NCI-H526 treated with DMSO at 0.1 percent for 48 hours (cell line): ENCODE data around the gene GAMT.
"Not testable (repeated sequence)": the region's sequence is repeated elsewhere in the genome, so short reads cannot be mapped to it uniquely, and the experiment has no call there.

Experiments used
- DNase-seq: peaks from one replicate; lab custom pipeline; 2025; lab: John Stamatoyannopoulos, UW

The GAMT gene

DNA sequence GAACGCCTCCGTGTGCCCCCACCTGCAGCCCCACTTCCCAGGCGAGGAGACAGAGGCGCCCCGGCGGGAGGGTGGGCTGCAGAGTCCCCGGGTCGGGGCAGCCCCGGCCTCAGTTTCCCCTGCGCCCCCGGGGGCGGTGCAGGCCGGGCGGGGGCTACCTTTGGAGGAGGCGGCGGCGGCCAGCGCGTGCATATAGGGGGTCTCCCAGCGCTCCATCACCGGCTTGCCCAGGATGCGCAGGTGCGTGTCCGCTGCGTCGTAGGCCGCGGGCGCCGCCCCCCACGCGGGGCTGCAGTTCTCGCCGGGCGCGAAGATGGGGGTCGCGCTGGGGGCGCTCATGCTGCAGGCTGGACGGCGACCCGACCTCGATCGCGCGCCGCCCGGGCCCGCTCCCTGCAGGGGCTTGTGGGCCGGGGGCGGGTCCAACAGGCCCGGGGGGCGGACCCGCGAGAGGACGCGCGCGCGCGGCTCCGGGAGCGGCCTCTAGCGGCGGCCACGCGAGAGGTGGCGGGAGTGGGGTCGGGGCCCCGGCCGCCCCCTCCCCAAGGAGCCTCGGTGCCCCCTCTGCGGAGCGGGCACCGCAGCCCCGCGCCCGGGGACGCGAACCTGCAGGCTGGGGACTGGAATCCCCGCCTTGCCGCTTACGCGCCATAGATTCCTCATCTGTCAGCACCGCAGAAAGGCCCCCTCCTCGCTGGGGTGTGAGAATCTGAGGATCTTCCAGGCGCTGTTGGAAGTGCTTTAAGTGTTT, at the start of gene GAMT:
Gene GAMT (minus strand): TSS at position 405 of the 751 bp plus-strand sequence. CDS start 66 bp downstream, at position 339.
- DNase-seq: no peak

DNA sequence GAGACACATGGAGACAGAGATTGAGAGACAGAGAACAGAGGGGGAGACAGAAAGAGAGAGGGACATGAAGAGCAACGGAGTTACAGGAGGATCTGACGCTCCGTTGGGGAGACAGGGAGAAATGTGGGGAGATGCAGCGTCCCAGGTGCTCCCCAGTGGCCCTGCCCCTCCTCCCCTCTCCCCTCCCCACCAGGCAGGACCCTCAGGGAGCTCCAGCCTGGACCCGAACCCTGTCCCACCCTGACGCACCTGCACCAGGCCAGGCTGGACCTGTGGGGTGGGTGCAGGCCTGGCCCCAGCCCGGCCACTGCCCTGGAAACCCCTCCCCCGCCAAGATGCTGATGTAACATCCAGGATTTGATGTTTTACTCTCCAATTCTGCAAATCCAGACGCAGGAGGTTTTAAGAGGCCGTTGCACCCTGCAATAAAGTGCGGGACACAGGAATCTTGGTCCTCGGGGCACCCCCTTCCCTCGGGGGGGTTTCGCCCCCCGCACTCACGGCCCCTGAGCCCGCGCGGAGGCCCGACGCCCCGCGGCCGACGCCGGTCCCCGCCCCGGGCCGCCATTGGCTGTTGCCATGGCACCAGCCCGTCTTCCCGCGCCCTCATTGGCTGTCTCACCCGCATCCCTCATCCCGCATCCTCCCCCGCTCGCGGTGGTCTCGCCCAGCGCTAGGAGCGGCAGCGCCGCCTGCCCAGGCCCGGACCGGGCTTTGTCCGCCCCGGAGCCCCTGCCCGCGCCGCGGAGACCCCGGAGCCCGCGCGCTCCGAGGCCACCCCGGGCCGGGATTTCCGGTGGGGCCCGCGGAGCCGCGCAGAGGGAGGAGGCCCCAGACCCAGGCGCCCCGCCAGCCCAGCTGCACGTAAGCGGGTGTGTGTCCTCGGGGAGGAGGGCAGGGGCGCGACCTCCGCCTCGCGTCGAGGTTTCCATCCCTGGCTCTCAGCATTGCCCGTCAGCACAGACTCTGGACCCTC, 48.4 kb upstream of the GAMT start, which contains the start of gene APC2:
Gene APC2 (plus strand): TSS at position 655 of the 976 bp plus-strand sequence. CDS start 2,881 bp downstream, outside the sequence.
- no peak for DNase-seq

DNA sequence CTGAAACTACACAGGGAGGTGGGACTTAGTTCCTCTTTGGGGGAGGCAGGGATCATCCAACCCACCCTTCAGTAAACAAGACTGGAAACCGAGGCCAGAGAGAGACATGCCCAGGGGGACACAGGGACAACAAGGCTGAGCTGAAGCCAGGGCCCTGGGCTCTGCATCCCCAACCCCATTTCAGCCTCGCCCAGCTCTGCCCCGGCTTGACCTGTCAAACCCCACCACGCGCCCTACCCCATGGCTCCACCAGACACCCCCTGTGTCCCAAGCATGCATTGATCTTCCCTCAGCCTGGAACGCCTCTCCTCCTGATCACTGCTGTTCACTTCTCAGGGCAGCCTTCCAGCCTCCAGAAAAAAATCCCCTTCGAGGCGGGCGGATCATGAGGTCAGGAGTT, 46.6 kb upstream of the GAMT start:
- DNase-seq: no peak

DNA sequence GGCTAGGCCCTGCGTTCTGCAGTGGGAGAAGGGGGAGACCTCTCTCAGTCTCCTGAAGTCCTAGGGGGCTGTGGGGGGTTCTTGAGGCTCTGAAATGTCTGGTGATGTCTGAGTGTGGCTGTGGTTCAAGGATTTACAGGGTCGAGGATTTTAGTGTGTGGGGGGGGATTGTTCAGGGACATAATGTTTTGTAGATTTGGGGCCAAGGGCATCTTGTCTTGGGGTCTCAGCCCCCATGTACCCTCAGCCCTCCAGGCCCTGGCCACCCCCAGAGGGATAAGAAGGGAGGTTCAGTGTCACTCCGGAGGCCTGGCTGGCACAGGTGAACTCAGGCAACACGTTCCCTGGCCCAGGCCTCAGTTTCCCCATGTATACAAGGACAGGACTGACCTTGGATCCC, 46.2 kb upstream of the GAMT start:
- no peak for DNase-seq

DNA sequence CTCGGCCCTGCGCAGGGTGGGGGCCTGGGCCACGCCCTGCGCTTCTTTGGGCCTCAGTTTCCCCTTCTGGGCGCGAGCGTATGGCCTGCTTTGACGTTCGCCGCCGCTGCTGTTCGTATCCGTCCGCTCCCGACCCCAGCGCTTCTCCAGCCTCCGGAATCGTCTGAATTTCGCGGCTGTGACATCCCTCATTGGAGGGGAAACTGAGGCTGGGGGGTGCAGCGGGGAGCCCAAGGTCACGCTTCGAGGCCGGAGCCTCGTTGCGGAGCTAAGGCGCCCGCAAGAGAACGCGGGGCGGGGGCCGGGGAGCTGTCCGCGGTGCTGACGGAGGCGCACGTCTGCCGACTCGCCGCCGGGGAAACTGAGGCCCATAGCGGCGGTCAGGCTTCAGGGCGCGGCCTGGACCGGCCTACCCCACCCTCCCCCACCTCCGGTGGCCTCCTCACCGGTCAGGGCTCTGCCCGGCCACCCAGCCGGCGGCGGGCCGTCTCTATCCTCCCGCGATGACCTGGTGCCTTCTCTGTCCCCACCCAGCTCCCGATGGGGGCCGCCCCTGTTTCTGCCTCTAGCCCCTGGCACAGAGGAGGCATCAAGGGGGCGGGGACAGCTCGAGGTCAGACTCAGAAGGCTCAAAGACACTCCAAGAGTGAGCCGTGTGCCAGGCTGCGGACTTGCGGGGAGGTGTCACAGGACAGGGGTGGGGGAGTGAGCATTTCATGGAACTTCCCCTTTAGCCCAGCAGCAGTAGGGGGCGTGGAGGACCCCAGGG, 45.6 kb upstream of the GAMT start:
- no peak for DNase-seq

DNA sequence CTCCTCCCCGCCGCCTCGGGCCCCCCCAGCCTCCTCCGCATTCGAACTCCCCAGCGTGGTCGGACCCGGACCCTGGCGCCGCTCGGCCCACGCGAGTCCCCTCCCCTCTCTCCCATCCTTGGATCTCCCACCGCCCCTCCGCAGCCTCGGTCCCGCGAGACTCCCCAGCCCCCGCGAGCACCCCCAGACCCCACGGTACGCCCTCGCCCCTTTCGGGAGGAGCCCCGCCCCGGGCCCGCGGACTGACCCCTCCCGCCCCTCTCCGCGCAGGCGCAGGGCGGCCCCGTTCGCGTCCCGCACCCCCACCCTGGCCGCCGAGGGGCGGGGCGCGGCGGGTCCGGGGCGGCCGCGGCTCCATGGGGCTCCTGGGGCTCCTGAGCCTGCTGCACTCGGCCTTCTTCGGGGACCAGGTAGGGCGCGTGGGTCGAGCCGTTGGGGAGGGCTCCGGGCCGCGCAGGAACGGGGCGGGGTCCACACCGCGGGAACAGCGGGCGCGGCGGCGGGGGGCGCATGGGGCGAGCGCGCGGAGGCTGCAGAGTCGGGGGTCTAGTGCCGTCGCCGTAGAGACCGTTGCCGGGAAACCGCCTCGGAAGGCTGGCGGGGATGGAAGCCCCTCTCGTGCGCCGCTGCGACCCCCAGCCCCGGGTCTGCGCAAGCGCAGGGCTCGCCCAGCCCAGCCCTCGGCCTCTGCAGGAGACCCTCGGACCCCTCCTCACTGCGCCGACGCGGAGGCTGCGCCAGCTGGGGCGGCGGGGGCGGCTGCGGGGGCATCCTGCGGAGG, 44.8 kb upstream of the GAMT start:
- DNase-seq: no peak

DNA sequence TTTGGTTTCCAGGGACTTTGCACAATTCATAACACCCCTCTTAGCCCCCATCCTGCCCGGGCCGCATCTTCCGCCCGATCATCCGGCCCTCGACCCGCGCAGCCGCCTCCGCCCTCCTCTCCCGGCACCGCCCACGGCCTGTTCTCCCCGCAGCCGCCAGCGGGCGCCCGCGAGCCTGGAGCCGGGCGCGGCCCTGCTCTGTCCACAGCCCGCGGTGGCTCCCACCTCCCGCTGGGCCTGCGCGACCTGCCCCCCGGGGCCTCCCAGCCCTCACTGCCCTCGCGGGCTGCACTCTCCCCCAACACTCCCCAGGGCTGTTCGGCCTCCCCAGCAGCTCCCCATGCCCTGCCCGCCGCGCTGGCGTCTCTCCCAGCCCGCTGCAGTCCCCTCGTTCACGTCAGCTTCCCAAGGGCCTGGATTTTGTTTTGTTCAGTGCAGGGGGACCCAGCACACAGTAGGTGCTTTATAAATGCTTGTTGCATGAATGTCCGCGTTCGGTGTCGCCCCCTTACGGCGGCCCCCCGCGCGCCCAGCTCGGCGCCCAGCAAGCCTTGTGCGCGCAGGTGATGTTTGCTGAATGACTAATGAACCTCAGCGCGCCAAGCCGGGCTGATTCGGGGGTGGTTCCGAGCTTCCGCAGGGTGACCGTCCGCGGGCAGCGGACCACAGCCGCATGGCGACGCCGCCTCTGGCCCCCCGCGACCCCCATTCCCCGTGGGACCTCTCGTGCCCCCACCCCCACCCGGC, 44.0 kb upstream of the GAMT start:
- no peak for DNase-seq

DNA sequence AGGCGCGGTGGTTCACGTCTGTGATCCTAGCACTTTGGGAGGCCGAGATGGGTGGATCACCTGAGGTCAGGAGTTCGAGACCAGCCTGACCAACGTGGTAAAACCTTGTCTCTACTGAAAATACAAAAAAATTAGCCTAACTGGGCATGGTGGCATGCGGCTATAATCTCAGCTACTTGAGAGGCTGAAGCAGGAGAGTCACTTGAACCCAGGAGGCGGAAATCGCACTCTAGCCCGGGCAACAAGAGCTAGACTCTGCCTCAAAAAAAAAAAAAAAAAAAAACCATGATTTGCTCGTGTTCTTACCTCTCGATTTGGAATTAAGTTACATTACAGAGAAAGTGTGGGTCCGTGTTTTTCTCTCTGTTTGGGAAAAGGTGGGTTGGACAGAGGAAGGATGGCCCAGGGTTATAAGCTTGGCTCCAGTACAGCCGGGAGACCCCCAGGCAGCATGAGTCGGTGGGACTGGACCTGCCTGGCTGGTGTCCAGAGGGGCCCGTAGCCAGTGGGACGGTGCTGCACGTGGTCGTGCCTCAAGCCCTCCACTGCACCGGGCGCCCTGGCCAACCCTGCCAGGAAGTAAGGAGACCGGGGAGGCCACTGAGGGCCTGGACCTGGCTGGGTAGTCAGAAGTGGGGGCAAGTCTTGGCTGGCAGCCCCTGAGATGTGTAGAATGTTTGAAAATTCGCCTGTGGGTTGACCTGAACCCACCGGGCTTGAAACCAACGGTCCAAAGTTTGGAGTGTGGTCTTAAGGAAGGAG, 40.5 kb upstream of the GAMT start:
- no peak for DNase-seq

DNA sequence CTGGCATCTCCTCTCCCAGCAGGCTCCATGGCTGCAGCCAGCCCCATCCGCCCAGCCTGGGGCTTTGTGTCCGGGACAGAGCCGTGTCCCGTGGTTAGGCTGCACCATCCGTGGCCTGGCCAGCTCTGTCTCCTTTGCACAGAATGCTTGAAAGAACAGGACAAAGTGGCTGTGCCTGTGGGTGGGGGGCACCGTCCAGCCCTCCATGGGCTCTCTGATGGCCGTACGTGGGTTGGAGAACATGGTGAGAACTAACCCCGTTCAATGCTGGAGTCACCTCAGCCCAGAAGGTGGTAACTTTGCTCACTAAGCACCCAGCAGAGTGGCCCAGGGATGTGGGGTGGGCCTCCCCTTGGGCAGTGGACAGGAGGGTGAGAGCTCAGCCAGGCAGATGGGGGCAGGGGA, 39.7 kb upstream of the GAMT start:
- DNase-seq: no peak

DNA sequence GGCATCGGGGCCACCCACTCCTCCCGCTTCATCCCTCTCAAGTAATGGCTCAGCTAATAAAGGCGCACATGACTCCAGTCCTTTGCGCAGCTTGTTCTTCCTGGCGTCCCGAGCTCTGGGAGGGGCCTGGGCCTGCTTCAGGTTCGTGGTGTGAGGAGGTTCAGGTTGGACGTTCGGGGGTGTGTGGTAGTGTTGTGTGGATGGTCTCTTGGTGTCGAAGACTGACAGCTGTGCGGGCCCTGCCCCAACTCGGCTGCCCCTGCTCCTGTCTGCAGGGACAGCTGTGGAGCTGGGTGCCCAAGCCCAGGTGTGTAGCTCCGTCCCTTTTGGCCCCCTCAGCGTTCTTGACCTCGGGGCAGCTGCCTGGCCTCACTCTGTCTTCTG, 39.1 kb upstream of the GAMT start:
- no peak for DNase-seq

DNA sequence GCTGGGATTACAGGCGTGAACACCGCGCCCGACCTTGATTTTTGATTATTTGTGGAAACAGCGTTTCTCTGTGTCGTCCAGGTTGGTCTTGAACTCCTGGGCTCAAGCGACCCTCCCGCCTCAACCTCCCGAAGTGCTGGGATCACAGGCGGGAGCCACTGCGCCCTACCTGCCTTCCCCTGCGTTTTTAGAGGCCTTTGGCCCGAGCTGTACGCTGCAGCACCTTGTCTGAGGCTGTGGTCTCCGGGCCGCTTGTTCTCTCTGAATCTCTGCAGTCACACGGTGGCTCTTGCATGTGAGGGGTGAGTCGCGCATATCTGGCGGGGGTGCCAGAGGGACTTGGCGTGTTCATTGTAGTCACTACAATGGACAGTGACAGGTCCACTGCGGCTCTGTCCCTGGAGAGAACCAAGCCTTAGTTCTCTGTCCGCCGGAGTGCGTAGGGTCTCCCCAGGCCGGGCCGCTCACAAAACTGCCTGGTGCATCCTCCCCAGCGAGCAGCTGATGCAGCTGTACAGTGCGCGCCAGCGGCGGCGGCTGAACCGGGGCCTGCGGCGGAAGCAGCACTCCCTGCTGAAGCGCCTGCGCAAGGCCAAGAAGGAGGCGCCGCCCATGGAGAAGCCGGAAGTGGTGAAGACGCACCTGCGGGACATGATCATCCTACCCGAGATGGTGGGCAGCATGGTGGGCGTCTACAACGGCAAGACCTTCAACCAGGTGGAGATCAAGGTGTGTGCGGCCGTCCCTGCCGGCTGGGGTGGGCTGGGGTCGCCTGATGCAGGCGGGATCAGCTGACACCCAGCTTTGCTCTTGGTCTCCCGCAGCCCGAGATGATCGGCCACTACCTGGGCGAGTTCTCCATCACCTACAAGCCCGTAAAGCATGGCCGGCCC, 38.4 kb upstream of the GAMT start:
- DNase-seq: not testable (repeated sequence)

DNA sequence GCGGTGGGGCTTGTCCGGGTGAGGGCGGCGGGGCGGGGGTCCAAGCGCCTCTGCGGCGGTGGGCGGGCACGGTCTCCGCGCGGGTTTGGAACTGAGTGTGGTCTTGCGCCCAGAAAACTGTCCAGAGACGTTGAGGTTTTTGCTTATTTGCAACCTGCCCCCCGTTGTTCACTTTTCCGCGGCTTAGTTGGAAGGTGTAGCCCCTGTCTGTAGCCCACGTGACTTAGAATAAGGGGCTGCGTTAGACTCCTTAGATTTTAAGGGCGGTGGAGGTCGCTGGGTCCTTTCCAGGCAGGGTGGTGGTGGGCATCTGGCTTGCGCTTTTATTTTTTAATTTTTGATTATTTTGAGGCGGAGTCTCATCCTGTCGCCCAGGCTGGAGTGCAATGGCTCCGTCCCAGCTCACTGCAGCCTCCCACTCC, 37.6 kb upstream of the GAMT start:
- no peak for DNase-seq

DNA sequence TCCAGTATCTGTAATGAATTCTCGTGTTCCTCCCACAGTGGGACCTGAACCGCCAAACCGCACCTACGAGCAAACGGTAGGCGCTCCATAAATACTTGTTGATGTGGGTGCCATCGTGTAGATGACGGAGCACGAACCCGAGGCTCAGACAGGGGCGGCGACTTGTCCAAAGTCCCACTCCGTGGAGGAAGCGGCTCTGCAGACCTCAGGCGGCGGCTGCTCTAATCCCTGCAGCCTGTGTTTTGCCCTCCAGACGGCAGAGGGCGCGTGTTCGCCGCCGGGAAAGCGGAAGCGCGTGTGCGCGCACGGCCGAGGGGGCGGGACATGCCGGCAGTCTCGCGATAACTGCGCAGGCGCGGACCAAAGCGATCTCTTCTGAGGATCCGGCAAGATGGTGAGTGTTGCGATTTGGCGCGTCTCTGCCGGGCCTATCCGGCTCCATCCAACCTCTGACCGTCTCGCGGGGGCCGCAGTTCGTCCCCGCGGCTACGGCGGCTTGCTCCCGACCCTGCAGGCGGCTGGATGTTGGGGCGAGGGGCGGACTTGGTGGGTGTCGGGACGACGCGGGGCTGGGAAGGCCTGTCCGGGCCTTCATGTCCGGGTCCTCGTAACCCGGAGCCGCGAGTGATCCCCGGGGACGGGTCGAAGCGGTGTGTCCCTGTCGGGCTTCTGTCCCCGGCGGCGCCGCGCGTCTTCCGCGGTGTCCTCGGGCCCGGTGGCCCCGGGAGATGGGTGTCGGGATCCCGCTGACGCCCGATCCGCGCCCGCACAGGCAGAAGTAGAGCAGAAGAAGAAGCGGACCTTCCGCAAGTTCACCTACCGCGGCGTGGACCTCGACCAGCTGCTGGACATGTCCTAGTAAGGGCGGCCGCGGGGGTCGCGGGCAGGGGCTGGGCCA, 36.9 kb upstream of the GAMT start, which contains the start of gene RPS15:
Gene RPS15 (plus strand): TSS at position 362 of the 898 bp plus-strand sequence. CDS start 30 bp downstream, at position 392.
- DNase-seq: peak; percentile 71

DNA sequence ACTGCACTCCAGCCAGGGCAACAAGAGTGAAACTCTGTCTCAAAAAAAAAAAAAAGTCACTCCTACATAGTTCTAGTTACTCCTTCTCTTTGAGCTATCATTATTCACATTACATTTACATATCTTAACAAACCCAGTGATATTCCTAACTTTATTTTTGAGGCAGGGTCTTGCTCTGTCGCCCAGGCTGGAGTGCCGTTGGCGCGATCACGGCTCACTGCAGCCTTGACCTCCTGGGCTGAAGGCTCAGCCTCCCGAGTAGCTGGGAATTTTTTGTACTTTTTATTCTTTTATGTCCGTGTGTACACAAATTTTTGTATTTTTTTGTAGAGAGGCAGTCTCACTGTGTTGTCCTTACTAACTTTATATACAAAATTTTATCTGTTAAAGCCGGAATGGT, 36.3 kb upstream of the GAMT start:
- DNase-seq: no peak

DNA sequence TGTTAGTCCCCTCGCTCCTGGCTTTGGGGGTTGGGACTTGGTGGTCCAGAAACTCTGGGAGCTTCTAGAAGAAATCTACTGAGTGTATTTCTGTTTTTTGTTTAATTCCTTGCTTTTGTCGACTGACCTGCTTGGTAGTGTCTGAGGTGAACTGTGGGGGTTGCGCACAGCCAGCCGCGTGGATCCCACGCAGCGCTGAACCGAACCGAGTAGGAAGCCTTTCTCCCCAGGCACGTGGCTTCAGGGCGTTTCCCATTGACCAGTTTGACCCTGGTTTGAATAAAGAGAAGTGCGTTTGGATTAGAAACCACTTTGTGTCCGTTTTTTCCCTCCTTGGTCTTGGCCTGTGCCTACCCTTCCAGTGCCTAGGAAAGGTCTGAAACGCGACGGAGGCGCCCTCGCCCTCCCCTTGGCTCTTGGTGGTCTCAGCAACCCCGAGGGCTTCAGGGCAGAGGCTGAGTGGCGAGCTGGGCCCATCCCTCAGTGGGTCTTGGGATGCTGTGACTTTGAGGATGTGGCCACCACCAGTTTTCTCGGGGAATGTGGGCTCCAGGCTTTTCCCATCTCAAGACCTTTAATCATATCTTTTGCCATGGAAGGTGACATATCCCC, 34.1 kb upstream of the GAMT start:
- no peak for DNase-seq

DNA sequence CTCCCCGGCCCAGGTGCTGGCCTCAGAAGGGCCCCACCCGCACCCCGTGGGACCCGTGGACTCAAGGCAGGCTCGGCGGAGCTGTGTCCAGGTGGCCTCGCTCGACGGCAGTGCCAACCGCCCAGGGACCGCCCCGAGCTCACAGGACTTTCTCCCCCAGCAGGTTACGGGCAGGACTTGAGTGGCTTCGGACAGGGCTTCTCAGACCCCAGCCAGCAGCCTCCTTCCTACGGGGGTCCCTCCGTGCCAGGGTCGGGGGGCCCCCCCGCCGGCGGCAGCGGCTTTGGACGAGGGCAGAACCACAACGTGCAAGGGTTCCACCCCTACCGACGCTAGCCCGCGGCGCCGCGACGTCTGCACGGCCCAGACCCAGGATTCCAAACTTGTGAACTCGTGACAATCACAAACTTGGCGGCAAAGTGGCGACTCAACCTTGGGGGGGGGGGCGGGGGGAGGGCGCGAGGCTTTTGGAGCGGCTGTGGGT, 33.3 kb upstream of the GAMT start:
- no peak for DNase-seq

DNA sequence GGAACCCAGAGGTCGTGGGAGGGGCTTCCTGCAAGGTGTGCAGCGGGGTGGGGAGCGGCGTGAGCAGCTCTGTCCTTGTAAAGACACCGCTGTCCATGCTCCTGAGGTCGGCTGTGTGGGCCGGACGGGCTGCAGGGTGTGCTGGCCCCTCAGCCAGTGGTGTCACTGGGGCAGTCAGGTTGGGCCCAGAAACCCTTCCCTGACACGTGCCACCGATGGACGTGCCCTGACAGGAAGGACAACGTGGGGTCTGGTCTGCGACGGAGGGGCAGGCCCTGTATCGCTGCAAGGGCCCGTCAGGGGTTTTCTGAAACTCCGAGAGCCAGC, 32.7 kb upstream of the GAMT start:
- no peak for DNase-seq
